ENCODE results near the gene GAS2. TPM values are rescaled to one million over a fixed set of nuclear protein-coding genes. Genes with fewer than 3 reads are reported as not detected.

Gene GAS2
- total and polyA plus RNA-seq, 2 donors (not counting 3 experiments of a cell fraction or from before 2014, with no cell fraction given), result 0.54 to 0.88 TPM

DNA sequence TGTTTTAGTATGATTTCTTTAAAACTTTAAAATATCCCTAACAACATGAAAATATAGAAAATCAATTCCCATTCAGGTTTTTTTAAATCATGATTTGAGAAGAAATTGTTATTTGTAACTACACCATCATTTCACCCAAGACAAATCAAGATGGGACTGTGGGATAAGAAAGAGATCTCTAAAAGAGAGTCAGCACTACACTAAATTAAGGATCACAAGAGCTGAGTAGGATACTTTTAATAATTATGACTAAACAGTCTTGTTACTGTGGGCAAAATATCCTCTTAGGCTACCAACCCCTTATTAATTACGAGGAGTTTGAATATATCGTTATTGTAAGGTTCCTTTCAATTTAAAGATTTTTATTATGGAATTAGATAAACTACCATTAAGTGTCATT, 3.0 kb downstream of the GAS2 start:
- no peak for FAIRE-seq

More for the DNA sequence above, 3.0 kb downstream of the GAS2 start:
- no peak for DNase-seq (ENCODE audit: low read depth, low spot score)
- H2AFZ ChIP-seq (ENCODE audit: low read depth, low read length), result no peak overlapping the region
- TF ChIP-seq GATA2 (IDR thresholded peaks at IDR 0.05; ENCODE audit: insufficient read depth, insufficient read length, low read depth, low read length) (no peak), FOS (IDR thresholded peaks at IDR 0.05; ENCODE audit: borderline replicate concordance, insufficient read depth, low read length) (no peak), JUN (IDR thresholded peaks at IDR 0.05; ENCODE audit: borderline replicate concordance, insufficient read depth, insufficient read length, low read depth) (no peak), EZH2 (IDR thresholded peaks at IDR 0.05; ENCODE audit: borderline replicate concordance, low read depth, low read length, severe bottlenecking) (no peak), POLR2A (IDR thresholded peaks at IDR 0.05; ENCODE audit: low read depth, low read length) (no peak), POLR2AphosphoS5 (IDR thresholded peaks at IDR 0.05; ENCODE audit: insufficient read depth, low read depth, low read length) (no peak), MYC (IDR thresholded peaks at IDR 0.05; ENCODE audit: low read depth, low read length) (no peak)
- TF ChIP-seq, protein P1, sequence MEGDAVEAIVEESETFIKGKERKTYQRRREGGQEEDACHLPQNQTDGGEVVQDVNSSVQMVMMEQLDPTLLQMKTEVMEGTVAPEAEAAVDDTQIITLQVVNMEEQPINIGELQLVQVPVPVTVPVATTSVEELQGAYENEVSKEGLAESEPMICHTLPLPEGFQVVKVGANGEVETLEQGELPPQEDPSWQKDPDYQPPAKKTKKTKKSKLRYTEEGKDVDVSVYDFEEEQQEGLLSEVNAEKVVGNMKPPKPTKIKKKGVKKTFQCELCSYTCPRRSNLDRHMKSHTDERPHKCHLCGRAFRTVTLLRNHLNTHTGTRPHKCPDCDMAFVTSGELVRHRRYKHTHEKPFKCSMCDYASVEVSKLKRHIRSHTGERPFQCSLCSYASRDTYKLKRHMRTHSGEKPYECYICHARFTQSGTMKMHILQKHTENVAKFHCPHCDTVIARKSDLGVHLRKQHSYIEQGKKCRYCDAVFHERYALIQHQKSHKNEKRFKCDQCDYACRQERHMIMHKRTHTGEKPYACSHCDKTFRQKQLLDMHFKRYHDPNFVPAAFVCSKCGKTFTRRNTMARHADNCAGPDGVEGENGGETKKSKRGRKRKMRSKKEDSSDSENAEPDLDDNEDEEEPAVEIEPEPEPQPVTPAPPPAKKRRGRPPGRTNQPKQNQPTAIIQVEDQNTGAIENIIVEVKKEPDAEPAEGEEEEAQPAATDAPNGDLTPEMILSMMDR (IDR thresholded peaks at IDR 0.05; ENCODE audit: extremely low read depth in 1 of 2, insufficient read depth in 1 of 2, low read depth in 1 of 2, low read length in 2 of 2), result no peak
- TF ChIP-seq, protein P2, sequence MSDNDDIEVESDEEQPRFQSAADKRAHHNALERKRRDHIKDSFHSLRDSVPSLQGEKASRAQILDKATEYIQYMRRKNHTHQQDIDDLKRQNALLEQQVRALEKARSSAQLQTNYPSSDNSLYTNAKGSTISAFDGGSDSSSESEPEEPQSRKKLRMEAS (IDR thresholded peaks at IDR 0.05; ENCODE audit: insufficient read depth, insufficient read length), result no peak
- H4K20me1 ChIP-seq (replicated peaks; ENCODE audit: control insufficient read depth, extremely low read depth, insufficient read depth, low read length), result no peaks in the 10 kb centered on the region
- no peaks in the 10 kb centered on the region for H3K9me1 ChIP-seq (replicated peaks; ENCODE audit: control insufficient read depth, extremely low read depth, insufficient read depth, low read length)
- H3K4me2 ChIP-seq (ENCODE audit: insufficient read depth, low read length), result no peak overlapping the region
- H3K4me3 ChIP-seq (replicated peaks in 1 of 3; ENCODE audit: insufficient read depth in 1 of 3, low read depth in 1 of 3, low read length in 3 of 3), result no peak overlapping the region
- intact Hi-C loops (cut with micrococcal nuclease) (no loop called here), dilution Hi-C loops (cut with MboI; ENCODE audit: extremely low pct_ligation_motif_present, low sequenced_read_pairs) (no loop called here)
- H3K9ac ChIP-seq (replicated peaks; ENCODE audit: extremely low read depth, insufficient read depth, low read length), result no peak overlapping the region
- no peak overlapping the region for H3K27ac ChIP-seq (ENCODE audit: insufficient read depth, low read depth, low read length)
- ChIA-PET POLR2A (no interaction called here), CTCF (interaction anchor here (3.9 kb wide), 1 partner anchor 117 kb away, joined by 86 read pairs; no protein-coding TSS in a partner anchor)
- H3K9me3 ChIP-seq (replicated peaks; ENCODE audit: control insufficient read depth, insufficient read depth, low read length), result no peaks in the 10 kb centered on the region
- H3K36me3 ChIP-seq (ENCODE audit: control insufficient read depth in 2 of 2, extremely low read depth in 1 of 2, insufficient read depth in 2 of 2, low read length in 2 of 2), result no peaks in the 10 kb centered on the region
- peaks cover 37 to 82% of the 10 kb centered on the region in 2 experiments for H3K27me3 ChIP-seq (ENCODE audit: control insufficient read depth in 2 of 2, insufficient read depth in 2 of 2, low read length in 2 of 2)
- no TSS peak for BruUV-seq (replicated peaks)
- peaks cover 2% of the 10 kb centered on the region for H3K4me1 ChIP-seq (ENCODE audit: control insufficient read depth, extremely low read depth, insufficient read depth, low read length)
- no peaks in the 10 kb centered on the region for H3K79me2 ChIP-seq (ENCODE audit: control insufficient read depth, insufficient read depth, low read length)
